ENCODE results near the gene BCL3.
"Not testable (repeated sequence)": the region's sequence is repeated elsewhere in the genome, so short reads cannot be mapped to it uniquely, and the experiment has no call there.

BCL3 gene

DNA sequence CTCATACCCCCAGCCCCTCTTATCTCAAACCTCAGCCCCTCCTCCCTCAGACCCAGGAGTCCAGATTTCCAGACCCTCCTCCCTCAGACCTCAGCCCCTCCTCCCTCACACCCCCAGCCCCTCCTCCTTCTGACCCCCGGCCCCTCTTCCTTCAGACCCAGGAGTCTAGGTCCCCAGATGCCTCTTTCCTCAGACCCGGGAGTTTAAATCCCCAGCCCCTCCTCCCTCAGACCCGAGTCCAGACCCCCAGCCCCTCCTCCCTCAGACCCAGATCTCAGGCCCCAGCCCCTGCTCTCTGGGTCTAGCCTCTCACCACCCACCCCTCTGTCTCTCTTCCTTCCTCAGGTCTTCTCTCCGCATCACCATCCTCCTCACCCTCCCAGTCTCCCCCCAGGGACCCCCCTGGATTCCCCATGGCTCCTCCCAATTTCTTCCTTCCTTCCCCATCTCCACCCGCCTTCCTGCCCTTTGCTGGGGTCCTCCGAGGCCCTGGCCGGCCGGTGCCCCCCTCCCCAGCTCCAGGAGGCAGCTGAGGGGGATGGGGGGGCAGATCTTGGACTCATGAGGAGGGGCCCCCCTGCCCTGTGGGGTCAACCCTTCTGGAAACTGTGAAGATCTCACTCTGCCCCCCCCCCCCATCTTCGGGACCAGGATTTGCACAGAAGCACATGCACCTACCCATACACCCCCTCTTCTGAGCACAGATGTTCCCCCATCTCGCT is 10.7 kb downstream of the BCL3 start:
- DNase-seq = no peak

DNA sequence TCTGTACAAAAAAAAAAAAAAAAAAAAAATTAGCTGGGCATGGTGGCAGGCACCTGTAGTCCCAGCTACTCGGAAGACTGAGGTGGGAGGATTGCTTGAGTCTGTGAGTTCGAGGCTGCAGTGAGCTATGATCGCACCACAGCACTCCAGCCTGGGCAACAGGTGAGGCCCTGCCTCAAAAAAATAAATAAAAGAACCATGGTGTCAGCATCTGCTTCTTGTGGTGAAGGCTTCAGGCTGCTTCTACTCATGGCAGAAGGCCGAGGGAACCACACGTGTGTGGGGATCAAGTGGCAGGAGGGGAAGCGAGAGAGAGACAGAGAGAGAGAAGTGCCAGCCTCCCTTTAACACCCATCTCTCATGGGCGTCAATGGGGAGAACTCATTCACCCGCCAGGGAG is 13.5 kb downstream of the BCL3 start:
- no peak for DNase-seq

DNA sequence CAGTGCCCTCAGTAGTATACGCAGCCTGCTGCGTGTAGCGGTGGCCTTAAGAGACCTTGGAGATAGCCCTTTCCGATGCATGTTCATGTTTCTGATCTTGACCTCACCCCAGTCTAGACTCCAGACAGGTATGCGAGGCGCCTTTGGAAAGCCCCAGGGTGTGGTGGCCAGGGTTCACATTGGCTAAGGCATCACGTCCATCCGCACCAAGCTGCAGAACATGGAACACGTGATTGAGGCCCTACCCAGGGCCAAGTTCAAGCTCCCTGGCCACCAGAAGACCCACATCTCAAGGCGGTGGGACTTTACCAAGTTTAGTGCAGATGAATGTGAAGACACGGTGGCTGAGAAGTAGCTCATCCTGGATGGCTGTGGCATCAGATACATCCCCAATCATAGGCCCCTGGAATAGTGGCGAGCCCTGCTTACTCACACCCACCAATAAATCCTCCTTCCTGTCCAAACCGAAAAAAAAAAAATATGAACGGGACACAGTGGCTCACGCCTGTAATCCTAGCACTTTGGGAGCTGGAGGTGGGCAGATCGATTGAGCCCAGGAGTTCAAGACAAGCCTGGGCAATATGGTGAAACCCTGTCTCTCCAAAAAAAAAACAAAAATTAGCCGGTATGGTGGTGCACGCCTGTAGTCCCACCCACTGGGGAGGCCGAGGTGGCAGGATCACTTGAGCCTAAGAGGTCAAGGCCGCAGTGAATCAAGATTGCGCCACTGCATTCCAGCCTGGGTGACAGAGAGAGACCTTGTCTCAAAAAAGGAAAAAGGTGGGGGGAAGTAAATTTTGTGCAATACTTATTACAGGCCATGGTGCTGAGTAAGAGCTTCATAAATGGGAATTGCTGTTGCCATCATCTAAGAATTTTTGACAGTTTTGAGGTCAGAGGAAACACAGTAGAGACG is 16.8 kb downstream of the BCL3 start:
- no peak for DNase-seq

DNA sequence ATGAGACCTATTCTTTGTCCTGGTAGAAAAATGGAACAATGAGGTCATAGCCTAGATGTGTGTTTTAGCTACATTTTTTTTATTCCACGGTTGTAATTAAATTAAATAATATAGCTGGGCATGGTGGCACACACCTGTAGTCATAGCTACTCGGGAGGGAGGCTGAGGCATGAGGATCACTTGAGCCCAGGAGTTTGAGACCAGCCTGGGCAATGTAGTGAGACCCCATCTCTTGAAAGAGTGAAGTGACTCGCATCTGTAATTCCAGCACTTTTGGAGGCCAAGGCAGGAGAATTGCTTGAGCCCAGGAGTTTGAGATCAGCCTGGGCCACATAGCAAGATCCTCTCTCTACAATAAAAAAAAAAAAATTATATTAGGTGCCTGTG is 17.4 kb downstream of the BCL3 start:
- no peak for DNase-seq

DNA sequence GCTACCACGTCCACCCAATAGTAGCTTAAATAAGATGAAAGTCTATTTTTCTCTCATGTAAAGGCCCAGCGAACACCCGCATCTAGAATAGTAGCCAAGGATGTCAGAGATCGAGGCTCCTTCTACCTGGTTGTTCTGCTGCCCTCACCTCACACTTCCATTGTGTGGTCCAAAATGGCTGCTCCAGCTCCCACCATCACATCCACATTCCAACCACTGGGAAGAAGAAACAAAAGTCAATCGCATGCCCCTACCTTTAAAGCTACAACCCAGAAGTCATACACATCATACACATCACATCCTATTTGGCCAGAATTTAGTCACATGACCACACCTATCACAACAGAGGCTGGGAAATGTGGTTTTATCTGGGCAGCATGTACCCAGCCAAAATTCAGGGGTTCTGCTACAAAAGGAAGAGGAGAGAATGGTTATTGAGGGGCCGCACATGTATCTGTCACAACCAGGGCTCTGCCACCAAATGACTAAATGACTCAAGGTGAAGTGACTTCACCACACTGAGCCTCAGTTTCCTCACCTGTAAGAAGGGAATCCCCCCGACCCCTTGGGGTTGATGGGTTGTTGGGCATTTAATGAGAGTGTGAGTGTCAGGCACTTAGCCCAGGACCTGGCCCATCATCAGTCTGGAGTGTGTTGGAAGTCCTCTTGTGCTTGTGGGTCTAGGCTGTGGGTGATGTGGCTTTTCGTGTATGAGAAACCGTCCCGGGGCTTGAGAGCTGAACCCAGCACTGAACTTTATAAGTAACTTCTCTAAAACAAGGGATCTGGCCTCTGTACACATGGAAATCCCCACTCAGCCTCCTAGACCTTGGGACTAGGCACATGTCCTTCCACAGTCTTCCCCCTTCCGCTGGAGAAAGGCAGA is 19.0 kb downstream of the BCL3 start:
- no peak for DNase-seq

DNA sequence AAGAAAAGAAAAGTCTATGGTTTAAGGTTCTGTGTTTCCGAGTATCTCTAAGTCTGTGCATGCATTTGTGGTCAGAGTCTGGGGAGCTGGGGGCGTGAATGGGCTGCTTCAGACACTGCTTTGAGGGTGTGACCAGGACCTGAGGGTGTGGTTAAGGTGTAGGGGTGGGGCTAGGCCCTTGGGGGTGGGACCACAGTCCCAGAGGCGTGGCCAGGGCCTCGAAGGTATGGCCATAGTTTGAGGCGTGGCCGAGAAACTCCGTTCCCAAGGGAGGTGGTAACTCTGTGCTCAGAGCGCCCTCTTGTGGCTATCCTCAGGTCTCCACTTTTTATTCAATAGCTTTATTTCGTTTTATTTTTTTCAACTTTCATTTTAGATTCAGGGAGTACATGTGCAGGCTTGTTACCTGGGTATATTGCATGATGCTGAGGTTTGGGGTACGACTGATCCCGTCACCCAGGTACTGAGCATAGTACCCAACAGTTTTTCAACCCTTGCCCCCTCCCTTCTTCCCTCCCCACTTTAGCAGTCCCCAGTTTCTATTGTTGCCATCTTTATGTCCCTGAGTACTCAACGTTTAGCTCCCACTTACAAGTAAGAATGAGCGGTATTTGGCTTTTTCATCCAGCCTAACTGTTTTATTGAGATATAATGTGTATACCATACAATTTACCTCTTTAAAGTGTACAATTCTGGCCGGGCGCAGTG is 22.2 kb downstream of the BCL3 start:
- DNase-seq = peak; percentile 90

DNA sequence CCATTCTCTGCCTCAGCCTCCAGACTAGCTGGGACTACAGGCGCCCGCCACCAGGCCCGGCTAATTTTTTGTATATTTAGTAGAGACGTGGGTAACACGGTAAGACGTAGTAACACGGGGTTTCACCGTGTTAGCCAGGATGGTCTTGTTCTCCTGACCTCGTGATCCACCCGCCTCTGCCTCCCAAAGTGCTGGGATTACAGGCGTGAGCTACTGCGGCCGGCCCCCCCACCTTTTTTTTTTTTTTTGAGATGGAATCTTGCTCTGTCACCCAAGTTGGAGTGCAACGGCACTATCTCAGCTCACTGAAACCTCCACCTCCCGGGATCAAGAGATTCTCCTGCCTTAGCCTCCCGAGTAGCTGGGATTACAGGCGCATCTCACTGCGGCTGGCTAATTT is 23.6 kb downstream of the BCL3 start:
- DNase-seq = not testable (repeated sequence)

DNA sequence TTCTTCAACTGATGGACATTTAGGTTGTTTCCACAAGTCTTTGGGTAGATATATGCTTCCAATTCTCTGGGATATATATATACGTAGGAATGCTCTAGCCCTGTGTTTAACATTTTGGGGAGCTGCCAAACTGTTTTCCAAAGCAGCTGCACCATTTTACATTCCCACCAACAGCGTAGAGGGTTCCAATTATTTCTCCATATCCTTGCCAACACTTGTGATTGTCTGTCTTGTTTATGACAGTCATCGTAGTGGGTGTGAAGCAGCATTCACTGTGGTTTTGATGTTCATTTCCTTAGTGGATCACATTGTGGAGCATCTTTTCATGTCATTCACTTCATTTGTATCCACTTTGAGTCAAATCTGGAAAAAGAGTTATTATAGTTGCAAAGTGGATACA is 24.5 kb downstream of the BCL3 start:
- DNase-seq = no peak

DNA sequence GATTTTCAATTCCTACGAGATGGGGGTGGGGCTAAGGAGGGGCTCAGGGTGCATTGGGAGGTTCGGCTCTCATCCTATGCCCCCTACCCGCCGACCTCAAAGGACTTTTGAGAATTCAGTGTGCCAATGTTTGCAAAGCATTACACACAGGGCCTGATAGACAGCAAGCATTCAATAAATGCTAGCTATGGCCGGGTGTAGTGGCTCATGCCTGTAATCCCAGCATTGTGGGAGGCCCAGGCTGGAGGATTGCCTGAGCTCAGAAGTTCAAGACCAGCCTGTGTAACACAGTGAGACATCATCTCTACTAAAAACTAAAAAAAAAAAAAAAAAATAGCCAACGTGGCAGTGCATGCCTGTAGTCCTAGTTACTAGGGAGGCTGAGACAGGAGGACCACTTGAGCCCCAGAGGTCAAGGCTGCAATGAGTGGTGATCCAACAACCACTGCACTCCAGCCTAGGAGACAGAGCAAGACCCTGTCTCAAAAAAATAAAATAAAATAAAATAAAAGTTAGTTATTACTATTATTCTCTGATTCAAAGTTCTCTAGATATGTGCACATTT is 27.2 kb downstream of the BCL3 start:
- DNase-seq = no peak

DNA sequence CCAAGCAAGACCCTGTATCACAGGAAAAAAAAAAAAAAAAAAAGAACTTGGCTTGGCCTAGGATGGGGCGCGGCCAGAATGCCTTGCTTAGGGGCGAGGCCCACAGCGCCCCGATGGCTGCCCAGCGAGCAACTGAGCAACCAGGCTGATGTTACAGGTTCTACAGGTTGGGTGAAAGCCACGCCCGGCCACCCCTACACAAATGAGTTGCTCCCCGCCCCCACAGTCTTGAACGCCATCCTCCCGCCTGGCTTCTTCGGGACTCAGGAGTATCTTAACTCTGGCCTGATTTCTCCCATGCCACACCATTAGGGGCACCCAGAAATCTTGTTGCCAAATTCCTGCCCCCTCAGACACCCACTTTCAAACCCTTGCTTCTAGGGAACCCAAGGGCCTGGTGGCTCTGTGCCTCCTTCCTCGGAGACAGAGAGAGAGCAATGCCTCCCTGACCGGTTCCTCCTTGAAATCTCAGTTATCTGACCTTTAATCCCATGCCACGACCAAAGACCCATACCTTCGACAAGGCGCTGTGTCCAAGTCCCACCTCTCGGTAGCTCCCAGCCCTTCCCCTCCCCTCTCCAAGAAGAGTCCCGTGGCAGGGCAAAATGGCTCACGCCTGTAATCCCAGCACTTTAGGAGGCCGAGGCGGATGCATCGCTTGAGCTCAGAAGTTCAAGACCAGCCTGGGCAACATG is 28.0 kb downstream of the BCL3 start:
- DNase-seq = no peak

DNA sequence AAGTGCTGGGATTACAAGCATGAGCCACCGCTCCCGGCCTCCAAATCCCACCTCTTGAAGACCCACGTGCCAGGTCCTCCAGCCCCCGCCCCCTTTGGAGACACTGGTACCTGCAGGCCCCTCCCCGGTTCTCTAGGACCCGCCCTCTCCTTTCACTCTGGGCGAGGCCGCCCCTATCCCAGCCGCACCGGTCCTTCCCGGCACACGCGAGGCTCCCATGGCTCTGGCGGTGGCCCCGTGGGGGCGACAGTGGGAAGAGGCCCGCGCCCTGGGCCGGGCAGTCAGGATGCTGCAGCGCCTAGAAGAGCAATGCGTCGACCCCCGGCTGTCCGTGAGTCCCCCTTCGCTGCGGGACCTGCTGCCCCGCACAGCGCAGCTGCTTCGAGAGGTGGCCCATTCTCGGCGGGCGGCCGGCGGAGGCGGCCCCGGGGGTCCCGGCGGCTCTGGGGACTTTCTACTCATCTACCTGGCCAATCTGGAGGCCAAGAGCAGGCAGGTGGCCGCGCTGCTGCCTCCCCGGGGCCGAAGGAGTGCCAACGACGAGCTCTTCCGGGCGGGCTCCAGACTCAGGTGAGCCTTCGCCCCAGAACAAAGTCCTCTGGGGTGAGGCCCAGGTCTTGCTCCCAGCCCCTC is 29.3 kb downstream of the BCL3 start, which contains the start of gene CBLC:
Gene CBLC, plus strand, starts transcription at position 176 of the 633 bp plus-strand sequence. Its CDS starts 42 bp downstream, at position 218.
- DNase-seq = peak; percentile 62

DNA sequence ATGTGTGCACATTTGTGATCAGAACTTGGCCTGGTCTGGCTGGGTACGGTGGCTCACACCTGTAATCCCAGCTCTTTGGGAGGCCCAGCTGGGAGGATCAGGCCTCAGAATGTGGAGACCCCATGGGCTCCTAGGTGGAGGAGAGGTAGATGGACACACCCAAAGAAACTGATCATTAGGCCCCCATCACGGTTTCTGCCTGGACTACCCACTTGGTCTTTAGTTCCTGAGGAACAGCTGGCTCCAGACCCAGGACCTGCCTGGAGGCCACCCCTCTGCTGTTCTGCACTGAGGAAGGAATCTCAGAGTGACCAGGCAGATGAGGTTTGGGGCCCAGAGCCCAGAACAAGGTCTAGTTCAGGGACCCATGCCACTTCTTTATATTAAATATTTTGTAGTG is 30.6 kb downstream of the BCL3 start:
- no peak for DNase-seq

DNA sequence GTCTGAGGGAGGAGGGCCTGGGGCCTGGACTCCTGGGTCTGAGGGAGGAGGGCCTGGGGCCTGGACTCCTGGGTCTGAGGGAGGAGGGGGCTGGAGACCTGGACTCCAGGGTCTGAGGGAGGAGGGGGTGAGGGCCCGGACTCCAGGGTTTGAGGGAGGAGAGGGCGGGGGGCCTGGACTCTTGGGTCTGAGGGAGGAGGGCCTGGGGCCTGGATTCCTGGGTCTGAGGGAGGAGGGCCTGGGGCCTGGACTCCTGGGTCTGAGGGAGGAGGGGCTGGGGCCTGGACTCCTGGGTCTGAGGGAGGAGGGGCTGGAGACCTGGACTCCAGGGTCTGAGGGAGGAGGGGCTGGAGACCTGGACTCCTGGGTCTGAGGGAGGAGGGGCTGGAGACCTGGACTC is 33.2 kb downstream of the BCL3 start:
- not testable (repeated sequence) for DNase-seq

DNA sequence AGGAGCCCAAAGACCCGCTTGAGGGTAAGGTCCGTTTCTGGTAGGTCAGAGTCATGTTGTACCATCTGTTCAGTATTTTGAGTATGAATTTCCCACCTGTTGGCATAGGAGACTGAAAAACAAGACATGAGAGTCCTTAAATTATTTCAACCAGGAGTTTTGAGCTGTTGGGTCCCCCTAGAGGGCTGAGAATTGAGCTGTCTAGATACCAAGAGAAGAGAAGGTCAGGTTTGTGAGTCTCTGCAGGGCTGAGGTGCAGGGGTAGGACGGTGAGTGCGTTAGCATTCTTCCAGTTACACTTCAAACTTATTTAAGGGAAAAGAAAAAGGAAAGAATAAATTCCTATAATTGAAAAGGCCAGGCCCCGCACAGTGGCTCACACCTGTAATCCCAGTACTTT is 34.2 kb downstream of the BCL3 start:
- DNase-seq = no peak

DNA sequence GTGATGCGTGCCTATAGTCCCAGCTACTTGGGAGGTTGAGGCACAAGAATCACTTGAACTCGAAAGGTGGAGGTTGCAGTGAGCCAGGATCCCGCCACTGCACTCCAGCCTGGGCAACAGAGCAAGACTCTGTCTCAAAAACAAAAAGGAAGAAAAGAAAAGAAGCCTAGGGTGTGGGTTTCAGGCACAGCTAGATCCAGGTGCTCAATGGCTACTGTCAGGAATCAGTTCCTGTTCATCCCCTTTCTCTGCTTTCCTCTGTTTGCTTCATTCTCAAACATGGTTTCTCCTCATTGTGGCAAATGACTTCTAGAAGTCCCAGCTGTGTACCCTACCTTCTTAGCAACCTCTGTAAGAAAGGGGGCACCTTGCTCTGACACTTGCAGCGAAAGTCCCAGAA is 35.0 kb downstream of the BCL3 start:
- no peak for DNase-seq

DNA sequence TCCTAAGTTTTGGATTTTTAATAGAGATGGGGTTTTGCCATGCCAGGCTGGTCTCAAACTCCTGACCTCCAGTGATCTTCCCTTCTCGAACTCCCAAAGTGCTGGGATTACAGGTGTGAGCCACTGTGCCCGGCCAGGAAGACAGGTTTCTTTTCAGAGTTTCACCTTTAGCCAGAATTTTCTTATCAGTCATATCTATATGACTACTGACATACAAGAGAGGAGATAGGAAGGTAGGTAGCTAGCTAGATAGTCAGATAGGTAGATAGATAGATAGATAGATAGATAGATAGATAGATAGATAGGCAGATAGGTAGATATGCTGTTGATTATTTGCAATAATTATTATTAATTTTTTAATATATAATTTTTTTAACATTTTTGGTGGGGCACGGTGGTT is 36.8 kb downstream of the BCL3 start:
- no peak for DNase-seq

DNA sequence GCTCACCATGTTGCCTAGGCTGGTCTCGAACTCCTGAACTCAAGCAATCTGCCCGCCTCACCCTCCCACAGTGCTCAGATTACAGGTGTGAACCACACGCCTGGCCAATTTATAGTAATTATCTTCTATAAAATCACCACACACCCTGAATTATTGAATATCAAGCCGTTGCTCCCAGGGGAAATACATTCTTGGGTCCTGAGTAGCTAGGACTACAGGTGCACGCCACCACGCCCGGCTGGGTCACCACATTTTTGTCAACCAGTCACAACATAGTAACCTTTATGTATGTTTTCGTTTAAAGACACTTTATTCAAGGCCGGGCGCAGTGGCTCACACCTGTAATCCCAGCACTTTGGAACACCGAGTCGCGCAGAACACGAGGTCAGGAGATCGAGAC is 37.5 kb downstream of the BCL3 start:
- DNase-seq = no peak

DNA sequence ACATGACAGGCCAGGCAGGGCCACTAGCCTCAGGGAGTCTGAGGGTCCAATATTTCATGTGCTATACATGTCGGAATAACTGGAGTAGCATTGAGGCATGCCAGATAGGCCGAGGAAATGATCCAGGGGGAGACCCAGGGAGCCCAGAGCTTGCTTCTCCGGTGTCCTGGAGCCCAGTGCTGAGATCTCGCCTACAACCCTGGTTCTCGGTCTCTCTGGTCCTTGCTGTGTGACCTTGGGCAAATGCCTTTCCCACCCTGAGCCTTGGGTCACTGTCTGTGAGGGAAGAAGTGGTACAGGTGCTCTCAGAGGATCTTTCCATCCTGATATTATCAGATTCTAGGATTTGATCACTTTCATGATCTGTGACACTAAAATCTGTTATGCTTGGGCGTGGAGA is 40.5 kb downstream of the BCL3 start:
- no peak for DNase-seq

DNA sequence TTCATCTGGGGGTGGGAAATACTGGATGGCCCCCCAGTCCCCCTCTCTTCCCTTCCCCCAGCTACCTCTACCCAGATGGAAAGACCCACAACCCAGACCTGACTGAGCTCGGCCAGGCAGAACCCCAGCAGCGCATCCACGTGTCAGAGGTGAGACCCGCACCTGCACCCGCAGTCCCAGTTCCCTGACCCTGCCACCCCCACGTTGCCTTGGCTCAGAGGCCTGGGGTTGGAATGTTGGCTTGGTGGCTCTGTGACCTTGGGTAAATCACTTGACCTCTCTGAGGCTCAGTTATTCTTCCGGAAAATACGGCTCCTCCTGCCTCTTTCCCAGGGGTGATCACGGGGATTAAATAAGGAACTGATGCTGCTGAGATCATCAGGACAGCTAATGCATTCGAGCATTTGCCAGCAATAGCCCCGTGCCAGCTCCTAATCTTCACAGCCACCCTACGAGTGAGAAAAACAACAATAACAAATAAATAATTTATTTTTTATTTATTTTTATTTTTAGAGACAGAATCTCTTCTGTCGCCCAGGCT is 41.5 kb downstream of the BCL3 start:
- no peak for DNase-seq

DNA sequence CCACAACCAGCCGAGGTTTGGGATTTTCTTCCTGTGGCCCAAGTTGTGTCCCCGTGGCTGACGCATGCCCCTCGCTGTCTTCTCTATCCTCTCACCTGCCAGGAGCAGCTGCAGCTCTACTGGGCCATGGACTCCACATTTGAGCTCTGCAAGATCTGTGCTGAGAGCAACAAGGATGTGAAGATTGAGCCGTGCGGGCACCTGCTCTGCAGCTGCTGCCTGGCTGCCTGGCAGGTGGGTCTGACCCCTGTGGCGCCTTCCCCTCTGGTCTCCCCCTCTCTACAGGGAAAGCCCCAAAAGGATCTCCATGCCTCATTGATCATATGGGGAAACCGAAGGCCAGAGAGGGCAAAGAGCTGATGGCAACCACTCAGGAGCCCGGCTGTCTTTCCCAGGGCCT is 43.8 kb downstream of the BCL3 start:
- DNase-seq = peak; percentile 5

DNA sequence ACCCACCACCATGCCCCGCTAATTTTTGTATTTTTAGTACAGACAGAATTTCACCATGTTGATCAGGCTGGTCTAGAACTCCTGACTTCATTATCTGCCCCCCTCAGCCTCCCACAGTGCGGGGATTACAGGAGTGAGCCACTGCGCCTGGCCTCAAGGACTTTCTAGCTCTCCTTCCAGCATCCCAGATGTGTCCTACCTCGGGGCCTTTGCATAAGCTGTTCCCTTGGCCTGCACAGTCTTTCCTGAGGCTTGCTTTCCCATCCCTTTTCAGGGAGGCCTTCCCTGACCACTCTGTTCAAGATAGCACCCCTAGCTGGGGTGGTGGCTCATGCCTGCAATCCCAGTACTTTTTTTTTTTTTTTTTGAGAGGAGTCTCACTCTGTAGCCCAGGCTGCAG is 46.1 kb downstream of the BCL3 start:
- no peak for DNase-seq

Data from COR-L47 (cell line).